GOT3 (cell line): ENCODE measurements around the gene CYB5D1.

Source experiments
- DNase-seq: peaks from one replicate; lab custom pipeline; 2025; ENCODE audit warnings: mixed read lengths; lab: John Stamatoyannopoulos, UW

CYB5D1 gene

DNA sequence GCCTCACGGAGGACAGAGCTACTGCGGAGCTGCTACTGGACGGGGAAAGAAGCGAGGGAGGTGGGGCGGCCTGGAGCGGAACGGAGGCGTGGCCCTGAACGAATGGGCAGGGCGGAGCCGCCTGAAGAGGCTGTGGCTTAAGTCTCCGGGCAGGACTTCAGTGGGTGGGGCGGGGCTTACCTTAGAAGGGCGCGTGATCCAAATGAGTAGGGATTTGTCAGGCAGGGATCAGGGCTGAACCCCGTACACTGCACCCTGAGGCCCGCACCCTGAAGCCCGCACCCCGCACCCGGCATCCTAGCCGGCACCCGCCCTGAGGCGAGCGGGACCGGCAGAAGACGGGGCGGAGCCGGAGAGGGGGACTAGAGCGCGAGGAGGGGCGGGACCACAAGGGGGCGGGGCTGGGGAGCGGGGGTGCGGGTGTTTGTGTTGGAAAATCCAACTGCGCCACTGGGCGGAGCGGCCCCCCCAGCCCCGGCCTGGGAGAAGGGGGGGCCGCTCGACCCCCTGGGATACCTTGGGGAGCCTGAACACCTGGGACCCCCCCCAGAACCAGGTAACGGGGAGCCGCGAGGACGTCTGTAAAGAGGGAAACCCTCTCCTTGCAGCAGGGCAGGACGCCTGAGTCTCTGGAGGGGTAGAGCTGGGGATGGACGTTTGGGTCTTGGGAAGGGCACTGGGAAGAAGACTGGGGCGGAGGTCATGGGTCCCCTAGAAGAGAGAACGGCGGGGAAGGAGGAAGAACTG is 23.8 kb upstream of the CYB5D1 start, which contains the start of gene KDM6B:
Gene KDM6B, plus strand, starts transcription at position 423 of the 747 bp plus-strand sequence. CDS start 11,338 bp downstream, outside the sequence.
- DNase-seq: peak; percentile 63

DNA sequence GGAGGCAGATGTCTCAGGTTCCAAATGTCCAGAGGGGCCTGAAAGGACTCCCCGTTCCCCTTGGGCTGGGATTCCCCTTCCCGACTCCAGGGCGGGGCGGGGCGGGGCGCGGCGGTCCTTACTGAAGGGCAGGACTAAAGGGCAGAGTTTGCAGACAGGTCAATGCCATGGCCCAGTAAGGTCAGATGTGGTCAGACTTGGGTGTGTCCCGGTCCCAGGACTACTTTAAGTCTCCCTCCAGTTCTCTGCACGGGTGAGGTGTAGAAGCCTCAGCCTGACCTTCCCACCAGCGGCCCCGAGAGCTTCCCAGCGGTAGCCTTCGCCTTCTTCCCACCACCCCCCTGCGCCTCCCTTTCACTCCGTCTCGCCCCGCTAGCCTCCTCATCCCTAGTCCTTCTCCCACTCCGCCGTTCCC is 23.3 kb upstream of the CYB5D1 start:
- no peak for DNase-seq

DNA sequence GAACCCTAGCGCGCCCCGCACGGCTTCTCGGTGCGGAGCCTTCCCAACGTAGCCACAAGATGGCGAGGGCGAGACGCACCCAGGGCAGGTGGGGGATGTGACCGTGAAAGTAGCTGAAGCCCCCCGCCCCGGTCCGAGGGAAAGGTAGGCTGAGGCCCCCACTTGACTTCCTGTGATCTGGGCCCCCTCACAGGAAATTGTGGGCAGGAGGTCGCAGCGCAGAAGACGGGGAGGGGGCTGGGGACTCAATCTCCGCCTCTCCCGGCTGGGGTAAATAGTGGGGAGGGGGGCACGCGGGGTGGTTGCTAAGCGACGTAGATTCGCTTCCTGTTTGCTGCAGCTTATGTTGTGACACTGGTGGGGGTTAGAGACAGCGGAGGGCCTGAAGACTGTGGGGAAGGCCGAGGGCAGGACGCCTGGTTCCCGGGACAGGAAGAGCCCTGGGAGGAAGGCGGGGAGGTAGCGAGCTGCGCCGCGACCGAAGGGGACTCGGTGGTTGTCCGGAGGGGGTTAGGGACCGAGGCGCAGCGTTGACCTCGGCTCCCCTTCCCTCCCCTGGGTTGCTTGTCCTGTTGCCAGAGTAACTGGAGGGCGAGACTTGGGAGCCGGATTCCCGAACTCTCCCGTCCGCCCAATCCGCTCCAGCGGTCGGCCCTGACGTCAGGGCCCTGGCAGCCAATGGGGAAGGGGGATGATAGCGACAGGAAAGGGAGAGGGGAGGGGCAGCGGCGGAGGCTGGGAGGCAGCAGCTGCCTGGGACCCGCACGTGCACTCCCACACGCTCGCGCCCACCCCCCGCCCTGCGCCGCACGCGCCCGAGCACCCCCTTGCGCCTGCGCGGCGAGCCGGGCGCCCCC is 22.6 kb upstream of the CYB5D1 start:
- DNase-seq: peak; percentile 81

DNA sequence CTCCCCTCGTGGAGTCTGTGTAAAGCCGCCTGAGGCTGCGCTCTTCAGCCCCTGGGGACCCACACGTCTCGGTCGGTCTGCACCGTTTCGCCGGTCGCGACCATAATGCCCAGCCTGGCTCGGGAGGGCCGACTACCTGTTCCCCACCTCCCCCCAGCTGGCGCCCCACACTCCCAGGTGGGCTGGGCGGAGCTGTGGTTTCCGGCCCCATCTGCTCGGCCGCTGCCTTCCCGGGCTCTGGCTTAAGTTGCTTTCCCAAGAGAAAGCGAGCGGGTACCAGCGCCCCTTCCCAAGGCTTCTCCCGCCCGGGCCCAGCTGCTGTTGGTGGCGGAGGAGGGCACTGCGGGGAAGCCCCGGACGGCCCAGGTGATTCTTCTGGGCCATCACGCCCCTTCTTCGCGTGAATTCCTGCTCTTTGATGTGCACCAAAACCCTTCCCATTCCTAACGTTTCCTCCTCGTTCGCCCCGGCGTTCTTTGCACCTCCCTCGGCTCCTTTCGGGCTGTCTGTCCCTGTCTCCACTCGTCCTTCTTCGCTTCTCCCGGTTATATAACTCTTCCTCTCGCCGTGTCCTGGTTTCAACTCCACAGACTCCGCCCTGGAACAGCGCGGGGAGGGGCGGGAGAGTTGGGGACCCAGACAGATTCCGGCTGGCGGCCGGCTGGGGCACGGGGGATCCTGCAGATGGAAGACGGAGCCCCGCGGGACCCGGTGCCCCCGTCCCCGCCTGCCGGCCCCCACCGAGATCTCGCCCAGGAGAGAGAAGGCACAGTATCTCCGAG is 21.8 kb upstream of the CYB5D1 start:
- no peak for DNase-seq

DNA sequence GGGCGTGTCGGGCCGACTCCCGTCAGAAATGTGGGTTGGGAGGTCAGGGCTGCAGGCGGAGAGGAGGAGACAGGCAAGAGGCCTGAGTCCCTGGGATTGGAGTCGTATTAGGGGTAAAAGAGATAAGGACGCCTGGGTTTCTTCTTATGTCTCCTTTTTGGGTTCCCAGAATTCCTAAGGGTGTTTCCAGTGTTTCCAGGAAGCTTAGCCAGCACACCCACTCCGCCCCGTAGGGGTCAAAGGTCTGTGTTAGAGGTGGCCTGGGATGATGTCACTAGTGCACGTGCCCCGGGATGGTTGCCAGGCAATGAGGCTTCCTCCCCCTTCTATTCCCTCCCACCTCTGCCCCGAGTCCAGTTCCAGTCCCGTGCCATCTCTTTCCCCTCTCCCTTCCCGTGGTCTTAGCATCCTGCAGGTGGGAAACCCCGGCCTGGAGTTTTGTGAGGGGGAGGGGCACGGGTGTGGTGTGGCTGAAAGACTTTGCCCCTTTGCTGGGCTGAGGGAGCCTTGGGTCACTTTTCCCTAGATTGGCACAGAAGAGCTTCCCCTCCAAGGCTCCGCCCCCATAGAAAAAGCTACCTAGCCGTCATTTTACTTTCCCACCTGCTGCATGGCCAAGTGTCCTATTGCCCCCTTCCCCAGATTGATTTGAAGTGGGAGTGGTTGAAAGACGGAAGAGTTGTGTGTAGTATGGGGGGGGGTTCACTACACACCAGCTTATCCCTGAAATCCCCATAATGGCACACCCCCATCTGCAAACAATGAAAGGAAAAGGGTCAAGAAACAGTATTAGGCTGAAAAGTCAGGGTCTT is 21.0 kb upstream of the CYB5D1 start:
- peak; percentile 72 for DNase-seq

DNA sequence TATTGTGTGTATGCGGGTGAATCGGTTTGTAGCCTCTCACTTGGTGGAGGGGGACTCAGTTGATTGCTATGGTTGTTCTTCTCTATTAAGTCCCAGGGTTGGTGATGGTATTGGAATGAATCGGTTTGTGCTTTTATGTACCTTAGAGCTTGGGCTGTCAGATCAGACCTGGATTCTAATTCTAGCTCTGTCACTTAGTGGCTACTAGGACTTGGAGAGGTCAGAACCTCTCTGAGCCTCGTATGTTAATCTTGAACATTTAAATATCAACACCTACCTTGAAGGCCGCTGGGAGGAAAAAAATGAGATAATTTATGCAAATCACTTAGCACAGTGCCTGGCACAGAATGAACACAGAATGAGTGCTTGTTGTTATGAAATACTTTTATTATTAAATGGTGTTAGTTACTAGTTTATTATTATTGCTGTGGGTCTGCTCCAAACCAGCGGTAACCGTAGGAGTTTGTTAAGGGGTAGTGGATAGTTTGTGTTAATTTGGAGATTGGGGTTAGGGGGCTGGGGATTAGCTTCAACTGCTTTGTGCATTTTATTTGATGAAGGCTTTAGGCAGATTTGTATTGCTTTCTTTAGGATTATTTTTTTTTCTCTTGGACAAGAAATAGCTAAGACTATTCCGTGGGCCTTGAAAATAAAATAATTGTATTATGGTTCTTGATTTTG is 20.3 kb upstream of the CYB5D1 start:
- no peak for DNase-seq

DNA sequence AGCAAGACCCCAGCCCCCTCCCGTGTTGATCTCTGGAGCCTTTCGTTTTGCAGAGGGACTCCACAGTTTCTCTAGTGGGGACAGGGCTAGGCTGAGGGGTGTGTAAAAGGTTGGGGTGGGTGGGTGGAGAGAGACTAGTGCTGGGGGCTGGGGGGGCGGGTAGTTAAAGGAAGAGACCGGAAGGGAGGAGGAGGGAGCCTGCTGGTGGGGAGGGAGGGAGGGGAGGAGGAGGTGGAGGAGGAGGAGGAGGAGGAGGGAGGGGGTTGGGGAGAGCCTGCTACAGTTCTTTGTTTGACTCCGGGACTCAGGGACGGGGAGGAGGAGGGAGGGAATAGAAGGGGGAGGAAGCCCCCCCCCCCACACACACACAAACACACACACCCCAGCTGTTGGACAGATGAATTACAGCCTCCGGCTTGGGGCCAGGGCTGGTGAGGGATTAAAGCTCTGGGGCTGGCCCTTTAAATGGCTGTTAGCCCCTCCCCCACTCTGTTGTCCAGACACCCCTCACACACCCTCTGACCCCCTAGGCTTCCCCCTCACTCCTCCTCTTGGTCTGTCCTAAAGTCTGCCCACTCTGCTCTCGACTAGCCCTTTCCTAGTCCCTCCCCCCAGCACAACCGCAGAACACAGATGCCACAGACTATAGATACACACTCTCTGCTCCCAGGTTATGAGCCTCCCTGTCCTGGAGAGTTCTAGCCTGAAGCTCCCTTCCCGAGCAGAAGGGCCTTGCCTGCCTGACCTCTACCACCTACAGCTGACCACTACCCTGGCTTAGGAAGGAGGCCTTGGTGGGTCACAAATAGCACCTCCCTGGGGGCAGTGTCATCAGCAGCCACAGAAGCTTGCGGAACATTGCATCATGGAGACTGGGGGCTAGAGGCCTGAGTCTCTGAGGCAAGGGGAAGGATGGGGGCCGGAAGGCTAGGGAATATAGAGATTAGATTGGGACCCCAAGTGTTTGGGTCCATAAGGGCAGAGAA is 19.4 kb upstream of the CYB5D1 start:
- DNase-seq: no peak

DNA sequence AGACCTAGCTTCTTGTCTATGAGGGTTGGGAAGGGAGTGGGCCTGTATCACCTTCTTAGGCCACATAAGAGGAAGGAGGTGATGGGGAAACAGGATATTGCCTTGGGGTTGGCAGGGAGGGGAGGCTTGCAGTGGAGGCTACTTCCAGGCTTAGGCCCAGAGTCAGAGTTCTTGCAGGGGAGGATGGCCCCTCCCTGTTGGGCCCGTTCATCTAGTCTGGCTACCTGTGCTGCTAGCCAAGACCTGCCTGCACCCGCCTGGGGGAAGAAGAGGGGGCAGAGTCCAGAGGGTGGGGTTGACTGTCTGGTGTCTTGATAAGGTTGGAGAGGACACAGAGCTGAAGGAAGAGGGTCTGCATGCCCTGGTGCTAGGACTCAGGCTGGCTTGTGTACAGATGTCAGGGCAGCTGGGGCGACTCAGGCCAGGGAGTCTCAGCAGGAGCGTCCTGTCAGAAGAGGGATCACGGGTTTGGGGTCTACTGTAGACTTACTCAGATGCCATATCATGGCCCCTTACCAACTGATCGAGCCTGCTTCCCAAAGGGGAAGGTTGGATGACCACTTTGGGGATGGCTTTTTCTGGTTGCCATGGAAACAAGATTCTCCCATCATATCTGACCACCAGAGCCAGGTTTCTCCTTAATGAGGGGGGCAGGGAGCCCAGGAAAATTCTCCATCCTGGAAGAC is 18.5 kb upstream of the CYB5D1 start:
- no peak for DNase-seq

DNA sequence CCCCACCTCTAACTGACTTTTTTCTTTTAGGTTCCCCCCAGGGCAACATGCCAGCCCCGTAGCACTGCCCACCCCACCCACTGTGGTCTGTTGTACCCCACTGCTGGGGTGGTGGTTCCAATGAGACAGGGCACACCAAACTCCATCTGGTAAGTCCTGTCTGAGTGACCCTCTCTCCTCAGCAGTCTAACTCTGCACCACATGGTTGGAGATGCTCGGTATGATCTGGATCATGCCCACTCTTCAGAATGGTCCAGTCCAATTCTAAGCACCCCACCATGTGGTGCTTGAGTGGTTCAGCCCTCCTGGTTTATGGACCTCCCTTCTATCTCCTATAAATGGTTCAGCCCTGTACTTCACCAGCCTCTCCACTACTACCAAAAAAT is 17.9 kb upstream of the CYB5D1 start:
- DNase-seq: no peak

DNA sequence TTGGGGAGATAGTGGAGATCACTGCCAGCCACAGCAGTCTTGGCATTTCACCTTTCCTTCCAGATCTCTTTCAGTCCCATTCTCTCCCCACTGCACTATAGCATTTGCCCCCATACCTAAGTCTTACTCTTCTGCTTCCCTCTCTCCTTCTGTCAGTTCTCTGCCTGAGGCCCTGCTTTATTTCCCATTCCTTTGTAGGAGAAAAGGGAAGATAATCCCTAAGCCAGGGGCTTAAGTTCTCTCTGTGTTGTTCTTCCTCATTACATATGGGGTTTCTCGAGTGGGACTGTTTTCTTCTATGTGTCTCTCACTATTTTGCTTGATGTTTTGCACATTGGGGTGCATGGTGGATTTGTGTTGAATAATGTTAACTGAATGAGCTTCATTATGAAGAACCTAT is 17.4 kb upstream of the CYB5D1 start:
- DNase-seq: no peak

DNA sequence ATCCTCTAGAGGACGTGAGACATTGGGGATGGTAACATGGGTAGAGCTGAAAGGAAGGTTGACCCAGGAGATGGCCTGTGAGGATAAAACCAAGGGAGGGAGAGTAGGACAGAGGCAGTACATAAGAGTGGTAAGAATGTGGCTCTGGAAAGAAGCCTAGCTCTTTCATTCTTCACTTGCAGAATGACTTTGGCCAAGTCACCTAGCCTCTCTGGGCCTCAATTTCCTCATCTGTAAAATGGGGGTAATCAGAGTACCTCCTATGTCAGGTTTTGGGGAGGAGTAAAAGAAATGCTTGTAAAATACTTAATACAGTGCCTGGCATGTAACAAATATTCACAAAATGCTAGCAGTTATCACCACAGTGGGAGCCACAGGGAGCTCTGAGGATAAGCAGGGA is 16.9 kb upstream of the CYB5D1 start:
- no peak for DNase-seq

DNA sequence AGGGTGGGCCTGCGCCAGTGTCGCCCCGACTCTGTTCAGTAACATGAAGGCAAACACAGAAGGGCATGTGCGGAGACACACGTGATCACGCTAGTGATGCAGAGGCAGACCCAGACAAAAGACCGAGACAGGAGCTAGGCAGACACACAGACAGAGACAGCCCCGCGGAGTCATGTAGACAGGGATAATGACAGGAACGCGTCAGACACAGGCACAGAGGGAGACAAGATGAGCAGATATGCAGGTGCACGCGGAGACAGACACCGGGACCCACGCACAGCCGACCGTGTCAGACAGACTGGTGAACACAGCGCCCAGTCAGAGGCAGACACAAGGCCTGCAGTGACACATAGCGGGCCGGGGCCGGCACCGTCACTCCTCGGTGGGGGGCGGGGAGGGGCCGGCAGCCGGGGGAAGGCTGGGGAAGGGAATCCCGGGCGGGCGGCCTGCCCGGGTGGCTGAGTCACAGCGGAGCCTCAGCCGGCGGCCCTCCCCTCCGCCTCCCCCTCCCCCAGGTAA is 16.3 kb upstream of the CYB5D1 start:
- peak; percentile 80 for DNase-seq

DNA sequence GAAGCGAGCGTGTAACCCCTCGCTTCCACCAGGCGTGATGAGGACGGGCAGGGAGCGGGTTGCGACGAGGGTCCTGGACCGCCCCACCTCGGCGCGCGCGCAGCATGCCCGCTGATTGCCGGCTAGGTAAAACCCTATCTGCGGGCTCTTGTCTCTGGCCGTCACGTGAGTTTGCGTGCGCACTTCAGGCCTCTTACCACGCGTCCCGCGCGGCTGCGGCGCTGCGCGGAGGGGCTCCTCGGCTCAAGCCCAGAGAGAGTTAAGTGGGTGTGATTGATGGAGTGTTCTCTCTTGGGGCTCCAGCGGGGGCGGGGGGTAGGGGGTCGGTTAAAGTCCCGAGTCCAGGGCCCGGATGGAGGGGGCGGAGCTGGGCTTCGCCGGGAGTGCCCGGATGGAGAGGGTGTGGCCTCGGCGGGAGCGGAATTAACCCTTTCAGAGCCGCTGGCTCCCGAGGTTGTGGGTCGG is 15.9 kb upstream of the CYB5D1 start:
- peak; percentile 82 for DNase-seq

DNA sequence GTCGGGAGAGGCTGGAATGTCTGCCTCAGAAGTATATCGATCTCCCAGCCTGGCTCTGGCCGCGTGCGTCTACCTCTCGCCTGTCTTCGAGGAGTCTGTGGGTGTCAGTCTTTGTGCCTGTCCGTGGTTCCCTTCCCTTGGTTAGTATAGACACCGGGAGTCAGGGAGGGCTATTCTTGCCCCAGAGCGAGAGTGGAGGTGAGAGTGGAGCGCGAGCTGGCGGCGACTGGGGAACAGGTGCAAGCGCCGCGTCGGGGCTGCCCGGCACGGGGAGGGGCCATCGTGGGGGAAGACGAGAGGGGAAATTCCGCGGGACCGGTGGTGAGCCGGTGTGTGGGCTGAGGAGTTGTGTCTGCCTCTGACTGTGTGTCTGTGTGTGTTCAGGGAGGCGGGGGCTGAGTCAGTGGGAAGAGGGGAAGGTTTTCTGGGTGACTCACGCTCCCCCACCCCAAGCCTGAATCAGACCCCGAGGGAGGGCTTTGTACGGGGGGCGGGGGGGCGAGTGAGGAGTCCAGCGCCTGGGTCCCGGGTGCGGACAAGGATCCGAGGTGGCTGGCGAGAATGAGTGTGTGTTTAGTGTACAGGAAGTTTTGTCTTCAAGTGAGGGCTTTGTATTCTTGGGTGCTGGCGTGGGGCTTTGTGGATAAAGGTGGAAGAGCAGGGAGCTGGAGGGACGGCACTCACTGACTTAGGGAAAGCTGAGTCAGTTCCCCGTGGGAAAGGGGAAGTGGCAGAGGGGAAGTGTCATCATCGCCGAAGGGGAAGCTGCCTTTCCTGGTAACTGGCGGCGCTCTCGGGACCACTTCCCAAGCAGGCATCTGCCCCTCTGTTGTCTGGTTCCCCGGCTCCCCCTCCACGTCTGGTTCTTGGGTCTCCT is 15.2 kb upstream of the CYB5D1 start:
- DNase-seq: peak; percentile 82

DNA sequence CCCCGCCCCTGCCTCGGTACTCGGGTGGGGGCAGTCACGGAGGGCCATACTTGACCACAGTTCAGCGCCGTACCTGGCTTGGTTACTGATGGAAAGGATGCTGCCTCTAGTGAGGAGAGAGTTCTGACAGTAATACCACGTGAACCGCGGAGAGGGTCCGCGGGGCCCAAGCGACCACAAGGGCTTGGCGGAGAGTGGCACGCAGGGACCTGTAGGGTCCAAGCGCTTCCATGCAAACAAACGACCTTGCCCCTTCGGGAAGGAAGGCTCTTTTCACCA is 14.6 kb upstream of the CYB5D1 start:
- DNase-seq: no peak

DNA sequence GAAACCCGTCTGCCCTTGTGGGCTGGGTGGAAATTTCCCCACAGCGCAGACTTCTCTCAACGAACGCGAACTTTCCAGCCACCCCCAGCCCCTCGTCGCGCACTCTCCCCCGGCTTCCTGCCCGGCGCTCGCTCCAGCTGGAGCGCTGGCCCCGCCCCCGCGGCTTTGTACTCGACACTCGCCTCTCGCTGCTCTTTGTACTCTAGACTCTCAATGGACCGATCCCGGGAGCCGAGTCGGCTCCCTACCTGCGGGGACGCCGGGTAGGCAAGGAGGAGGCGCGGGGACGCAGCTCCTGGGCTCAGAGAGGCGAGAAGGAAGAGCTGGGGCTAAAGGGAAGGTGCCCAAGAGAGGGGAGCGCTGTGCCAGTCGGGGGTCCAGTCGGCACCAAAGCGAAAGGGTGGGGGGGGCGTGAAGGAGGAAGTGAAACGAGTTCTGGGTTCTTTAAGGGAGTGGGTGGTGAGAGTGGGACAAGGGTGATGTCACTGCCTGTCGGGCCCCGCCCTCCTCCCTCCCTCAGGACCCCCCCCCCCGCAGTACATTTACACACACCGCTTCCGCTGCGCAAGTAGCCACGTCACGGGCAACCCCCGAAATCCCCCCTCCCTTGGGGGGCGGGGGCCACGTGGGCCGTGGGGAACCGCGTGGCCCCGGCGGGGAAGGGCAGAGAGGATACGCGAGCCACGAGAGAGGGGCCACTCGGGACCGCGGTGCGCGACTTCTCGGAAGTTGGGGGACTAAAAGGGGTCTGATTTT is 14.1 kb upstream of the CYB5D1 start:
- DNase-seq: peak; percentile 38
